T47D (cell line): ENCODE measurements around the gene SCUBE3.
A peak's percentile ranks its signal among the peaks of the same experiment; 100 is the strongest.

Experiments used
- DNase-seq, 2 experiments: peaks; one replicate each; pipeline versions ENCODE4 v3.0.0 to v3.0.0-alpha.2; 2011 to 2012; ENCODE audit warnings: low read depth in 1 of 2, low spot score in 1 of 2
- JUND ChIP-seq: IDR thresholded peaks from 2 replicates; pipeline ENCODE4 v1.6.1; 2012; ENCODE audit warnings: low read depth
- in situ Hi-C: cut with HindIII; loops from 2 replicates; pipeline ENCODE4 v1.10.0; 2016; ENCODE audit warnings: low sequenced_read_pairs, low pct_unique_long_range_greater_than_20kb

The SCUBE3 gene

GRCh38 chr6:35259194-35259947, 45.6 kb downstream of the SCUBE3 start, which contains the start of gene ZNF76:
Gene ZNF76, plus strand, starts transcription at chr6:35259735. Its CDS starts 21,417 bp downstream, at chr6:35281152.
- TF ChIP-seq JUND: no peak

GRCh38 chr6:35259948-35260590, 46.3 kb downstream of the SCUBE3 start:
- TF ChIP-seq JUND: no peak
- peak; percentile 32 to 49 for DNase-seq
- in situ Hi-C loops: no loop called here

More at GRCh38 chr6:35259194-35259947, 45.6 kb downstream of the SCUBE3 start, which contains the start of gene ZNF76:
- peak; percentile 88 to 98 for DNase-seq
- in situ Hi-C loops: no loop called here

- no peak for DNase-seq
- TF ChIP-seq JUND: no peak
- in situ Hi-C loops: no loop called here
Measured at GRCh38 chr6:35260591-35261570, 47.1 kb downstream of the SCUBE3 start.

- DNase-seq: no peak
- in situ Hi-C loops: no loop called here
- TF ChIP-seq JUND: no peak
Measured at GRCh38 chr6:35262596-35262995, 48.8 kb downstream of the SCUBE3 start.

GRCh38 chr6:35264550-35265274, 51.0 kb downstream of the SCUBE3 start:
- no peak for DNase-seq
- in situ Hi-C loops: no loop called here
- no peak for TF ChIP-seq JUND

GRCh38 chr6:35265523-35265922, 51.8 kb downstream of the SCUBE3 start:
- in situ Hi-C loops: no loop called here
- peak in 1 of 2 experiments; percentile 64 for DNase-seq
- TF ChIP-seq JUND: no peak

- no peak for TF ChIP-seq JUND
- DNase-seq: no peak
- in situ Hi-C loops: no loop called here
Measured at GRCh38 chr6:35267446-35267845, 53.7 kb downstream of the SCUBE3 start.

- TF ChIP-seq JUND: no peak
- DNase-seq: no peak
- in situ Hi-C loops: no loop called here
Measured at GRCh38 chr6:35267897-35268296, 54.1 kb downstream of the SCUBE3 start.

GRCh38 chr6:35272005-35272404, 58.2 kb downstream of the SCUBE3 start:
- in situ Hi-C loops: no loop called here
- no peak for TF ChIP-seq JUND
- DNase-seq: no peak

GRCh38 chr6:35273822-35274559, 60.2 kb downstream of the SCUBE3 start:
- no peak for DNase-seq
- TF ChIP-seq JUND: no peak
- in situ Hi-C loops: no loop called here

- in situ Hi-C loops: no loop called here
- no peak for DNase-seq
- no peak for TF ChIP-seq JUND
Measured at GRCh38 chr6:35275744-35276260, 62.0 kb downstream of the SCUBE3 start.
